Type B pancreatic cell (in vitro differentiated cells): ENCODE data around the gene NPAS3. TPM values are rescaled to one million over a fixed set of nuclear protein-coding genes. Genes with fewer than 3 reads are reported as not detected.

Experiments
- DNase-seq: peaks from one replicate; pipeline ENCODE4 v3.0.0; 2021; ENCODE audit warnings: mixed read lengths; ENCODE audit not compliant: unreplicated experiment; ENCODE audit errors: extremely low spot score
- H3K27ac Mint-ChIP-seq: 2 replicates; pipeline ENCODE4 v1.8.0; 2021; ENCODE audit warnings: mild to moderate bottlenecking, mixed read lengths
- H3K27me3 Mint-ChIP-seq: 2 replicates; pipeline ENCODE4 v1.8.0; 2021; ENCODE audit warnings: mixed read lengths
- H3K36me3 Mint-ChIP-seq: 2 replicates; pipeline ENCODE4 v1.8.0; 2021; ENCODE audit warnings: mixed read lengths
- H3K4me1 Mint-ChIP-seq: one replicate; pipeline ENCODE4 v1.8.0; 2021; ENCODE audit warnings: mixed read lengths; ENCODE audit not compliant: unreplicated experiment
- H3K4me3 Mint-ChIP-seq: 2 replicates; pipeline ENCODE4 v1.8.0; 2021; ENCODE audit warnings: mild to moderate bottlenecking, mixed read lengths
- H3K9me3 Mint-ChIP-seq: 2 replicates; pipeline ENCODE4 v1.8.0; 2021; ENCODE audit warnings: mixed read lengths
- CTCF ChIP-seq: fragments of 200-600 bp; sonication (generic); conservative IDR thresholded peaks from 2 replicates; pipeline ENCODE4 v1.5.0; 2021; ENCODE audit warnings: antibody characterized with exemption, mild to moderate bottlenecking
- total RNA-seq: library from RNA; stranded (reverse); gene quantifications from 2 replicates; pipeline ENCODE4 v1.2.1, GENCODE V29; 2021; ENCODE audit warnings: low replicate concordance

NPAS3 gene
- total RNA-seq, 1 donor from 2014 or later, result 8.7 TPM

- Mint-ChIP-seq H3K27ac (no peak overlapping the region), H3K36me3 (no peaks in the 10 kb centered on the region), H3K9me3 (peaks cover 17% of the 10 kb centered on the region)
Observed at GRCh38 chr14:33045760-33046159, 107.1 kb downstream of the NPAS3 start.

GRCh38 chr14:33052943-33053342, 114.3 kb downstream of the NPAS3 start:
- Mint-ChIP-seq H3K36me3 (no peaks in the 10 kb centered on the region), H3K27ac (peak overlapping the region; percentile 9), H3K27me3 (no peaks in the 10 kb centered on the region), H3K9me3 (peaks cover 4% of the 10 kb centered on the region), H3K4me1 (peaks cover 5% of the 10 kb centered on the region), H3K4me3 (no peak overlapping the region)
- no peak for DNase-seq
- no peak for TF ChIP-seq CTCF

More at GRCh38 chr14:33045760-33046159, 107.1 kb downstream of the NPAS3 start:
- no peak overlapping the region for H3K4me3 Mint-ChIP-seq
- DNase-seq, result no peak
- no peak for TF ChIP-seq CTCF
- no peaks in the 10 kb centered on the region for H3K27me3 Mint-ChIP-seq
- no peaks in the 10 kb centered on the region for H3K4me1 Mint-ChIP-seq

GRCh38 chr14:33056213-33056612, 117.5 kb downstream of the NPAS3 start:
- H3K27me3 Mint-ChIP-seq, result peaks cover 4% of the 10 kb centered on the region
- no peak for TF ChIP-seq CTCF
- H3K36me3 Mint-ChIP-seq, result no peaks in the 10 kb centered on the region
- H3K27ac Mint-ChIP-seq, result no peak overlapping the region
- no peaks in the 10 kb centered on the region for H3K9me3 Mint-ChIP-seq
- H3K4me3 Mint-ChIP-seq, result no peak overlapping the region
- peaks cover 11% of the 10 kb centered on the region for H3K4me1 Mint-ChIP-seq
- DNase-seq, result no peak

- Mint-ChIP-seq H3K36me3 (no peaks in the 10 kb centered on the region), H3K27ac (no peak overlapping the region), H3K4me3 (no peak overlapping the region), H3K4me1 (peaks cover 24% of the 10 kb centered on the region), H3K27me3 (peaks cover 4% of the 10 kb centered on the region), H3K9me3 (no peaks in the 10 kb centered on the region)
- TF ChIP-seq CTCF, result no peak
- DNase-seq, result no peak
Observed at GRCh38 chr14:33057585-33057984, 118.9 kb downstream of the NPAS3 start.

GRCh38 chr14:33061667-33062325, 123.1 kb downstream of the NPAS3 start:
- no peak for DNase-seq
- H3K4me3 Mint-ChIP-seq, result no peak overlapping the region
- H3K9me3 Mint-ChIP-seq, result no peaks in the 10 kb centered on the region
- peaks cover 24% of the 10 kb centered on the region for H3K4me1 Mint-ChIP-seq
- peaks cover 4% of the 10 kb centered on the region for H3K27me3 Mint-ChIP-seq
- H3K36me3 Mint-ChIP-seq, result no peaks in the 10 kb centered on the region
- no peak for TF ChIP-seq CTCF
- H3K27ac Mint-ChIP-seq, result peak overlapping the region; percentile 37
